Activated naive CD4-positive, alpha-beta T cell treated with anti-CD3 and anti-CD28 coated beads, Interleukin-2, amount 50 U/mL, for 72 hours (primary cell): ENCODE data around the gene TUT1. TPM values are rescaled to one million over a fixed set of nuclear protein-coding genes. Genes with fewer than 3 reads are reported as not detected.
"Not testable (repeated sequence)": the region's sequence is repeated elsewhere in the genome, so short reads cannot be mapped to it uniquely, and the experiment has no call there.

Source experiments
- ATAC-seq, 2 donors: fragments of 150-1000 bp; cut with Tn5 transposase; 2 replicates each; pipeline ENCODE4 v1.10.0; 2021; ENCODE audit warnings: mild to moderate bottlenecking in 2 of 2, moderate library complexity in 2 of 2
- DNase-seq, 2 donors: peaks; one replicate each; pipeline ENCODE4 v3.0.0; 2021 to 2022; ENCODE audit warnings: low spot score in 2 of 2
- H3K27ac Mint-ChIP-seq, 2 donors: one replicate each; pipeline ENCODE4 v1.8.0; 2022; ENCODE audit warnings: mild to moderate bottlenecking in 2 of 2, mixed read lengths in 2 of 2
- H3K36me3 Mint-ChIP-seq, 2 donors: one replicate each; pipeline ENCODE4 v1.8.0; 2022; ENCODE audit warnings: mixed read lengths in 2 of 2
- H3K9me3 Mint-ChIP-seq, 2 donors: one replicate each; pipeline ENCODE4 v1.8.0; 2022; ENCODE audit warnings: mixed read lengths in 2 of 2
- total RNA-seq, 2 donors: library from RNA; stranded (reverse); gene quantifications; one replicate each; pipeline ENCODE4 v1.2.3, GENCODE V29; 2022

The TUT1 gene
- total RNA-seq, result 10 to 100 TPM; 31.8 to 34.9 TPM

- H3K27ac Mint-ChIP-seq, result peak within 1 kb of the TSS; percentile 99
- no peaks in the 10 kb centered on the region for H3K9me3 Mint-ChIP-seq
- peaks cover 29 to 31% of the 10 kb centered on the region in 2 donors for H3K36me3 Mint-ChIP-seq
- peak; percentile 87 to 90 for ATAC-seq
- peak; percentile 93 to 98 for DNase-seq
These were observed at the start of gene TUT1 for GRCh38 chr11:62591448-62592145. TSS of gene TUT1 (minus strand) at chr11:62591523. CDS start at chr11:62591485, 38 bp downstream.

- H3K27ac Mint-ChIP-seq, result peak overlapping the region; percentile 62 to 72
- DNase-seq (no peak), ATAC-seq (no peak)
- peaks cover 27 to 43% of the 10 kb centered on the region in 2 donors for H3K36me3 Mint-ChIP-seq
- no peaks in the 10 kb centered on the region for H3K9me3 Mint-ChIP-seq
These were observed 41.2 kb upstream of the TUT1 start for GRCh38 chr11:62632492-62632891.

GRCh38 chr11:62627713-62628112 is 36.4 kb upstream of the TUT1 start:
- Mint-ChIP-seq H3K9me3 (no peaks in the 10 kb centered on the region), H3K27ac (peak overlapping the region in 1 of 2 donors; percentile 79), H3K36me3 (peaks cover 23 to 34% of the 10 kb centered on the region in 2 donors)
- DNase-seq, result no peak
- ATAC-seq, result no peak

GRCh38 chr11:62622476-62623089 is 31.3 kb upstream of the TUT1 start:
- peak overlapping the region; percentile 91 to 92 for H3K27ac Mint-ChIP-seq
- DNase-seq, result no peak
- H3K9me3 Mint-ChIP-seq, result no peaks in the 10 kb centered on the region
- no peak for ATAC-seq
- peaks cover 21 to 31% of the 10 kb centered on the region in 2 donors for H3K36me3 Mint-ChIP-seq

GRCh38 chr11:62621567-62622470 is 30.5 kb upstream of the TUT1 start, which contains the start of gene B3GAT3:
TSS of gene B3GAT3 (minus strand) at chr11:62621986. CDS start at chr11:62621947, 39 bp downstream.
- DNase-seq, result peak; percentile 91 to 99
- ATAC-seq, result peak; percentile 94 to 95
- peak within 1 kb of the TSS; percentile 92 to 98 for H3K27ac Mint-ChIP-seq
- peaks cover 21 to 27% of the 10 kb centered on the region in 2 donors for H3K36me3 Mint-ChIP-seq
- no peaks in the 10 kb centered on the region for H3K9me3 Mint-ChIP-seq

GRCh38 chr11:62621027-62621566 is 29.8 kb upstream of the TUT1 start:
- no peak for ATAC-seq
- no peaks in the 10 kb centered on the region for H3K9me3 Mint-ChIP-seq
- H3K36me3 Mint-ChIP-seq, result peaks cover 19 to 20% of the 10 kb centered on the region in 2 donors
- H3K27ac Mint-ChIP-seq, result peak overlapping the region; percentile 92 to 98
- no peak for DNase-seq

GRCh38 chr11:62616957-62617356 is 25.6 kb upstream of the TUT1 start:
- DNase-seq, ATAC-seq, H3K9me3 Mint-ChIP-seq: not testable (repeated sequence)
- H3K36me3 Mint-ChIP-seq, result peaks cover 16 to 19% of the 10 kb centered on the region in 2 donors
- H3K27ac Mint-ChIP-seq, result peak overlapping the region in 1 of 2 donors; percentile 30

GRCh38 chr11:62615521-62615920 is 24.2 kb upstream of the TUT1 start:
- Mint-ChIP-seq H3K9me3 (no peaks in the 10 kb centered on the region), H3K27ac (peak overlapping the region in 1 of 2 donors; percentile 86), H3K36me3 (peaks cover 13 to 16% of the 10 kb centered on the region in 2 donors)
- ATAC-seq (no peak), DNase-seq (no peak)

GRCh38 chr11:62614275-62614674 is 23.0 kb upstream of the TUT1 start:
- H3K36me3 Mint-ChIP-seq, result peaks cover 15 to 19% of the 10 kb centered on the region in 2 donors
- ATAC-seq (peak in 1 of 2 donors; percentile 14), DNase-seq (no peak)
- peak overlapping the region; percentile 86 to 95 for H3K27ac Mint-ChIP-seq
- H3K9me3 Mint-ChIP-seq, result no peaks in the 10 kb centered on the region

GRCh38 chr11:62613291-62613778 is 22.0 kb upstream of the TUT1 start:
- ATAC-seq, result no peak
- Mint-ChIP-seq H3K9me3 (no peaks in the 10 kb centered on the region), H3K36me3 (peaks cover 15% of the 10 kb centered on the region in 2 donors), H3K27ac (peak overlapping the region in 1 of 2 donors; percentile 86)
- peak in 1 of 2 donors; percentile 64 for DNase-seq

GRCh38 chr11:62612366-62613290 is 21.3 kb upstream of the TUT1 start, which contains the start of the genes EML3 and ROM1:
TSS of gene EML3 (minus strand) at chr11:62612775. CDS start at chr11:62612457, 318 bp downstream.
TSS of gene ROM1 (plus strand) at chr11:62613257. CDS start at chr11:62613282, 25 bp downstream.
- DNase-seq (peak; percentile 84 to 97), ATAC-seq (peak; percentile 59 to 81)
- Mint-ChIP-seq H3K36me3 (peaks cover 15% of the 10 kb centered on the region in 2 donors), H3K9me3 (no peaks in the 10 kb centered on the region), H3K27ac (peak within 1 kb of the TSS; percentile 91 to 99)

GRCh38 chr11:62611705-62612365 is 20.5 kb upstream of the TUT1 start:
- DNase-seq, result peak in 1 of 2 donors; percentile 70
- Mint-ChIP-seq H3K27ac (peak overlapping the region; percentile 91 to 99), H3K36me3 (peaks cover 15% of the 10 kb centered on the region in 2 donors)

GRCh38 chr11:62610814-62611704 is 19.7 kb upstream of the TUT1 start:
- peaks cover 15% of the 10 kb centered on the region in 2 donors for H3K36me3 Mint-ChIP-seq
- peak overlapping the region; percentile 91 to 99 for H3K27ac Mint-ChIP-seq
- DNase-seq (no peak), ATAC-seq (no peak)
- H3K9me3 Mint-ChIP-seq, result no peaks in the 10 kb centered on the region

More at GRCh38 chr11:62611705-62612365, 20.5 kb upstream of the TUT1 start:
- no peaks in the 10 kb centered on the region for H3K9me3 Mint-ChIP-seq
- peak; percentile 44 to 72 for ATAC-seq

- peaks cover 15% of the 10 kb centered on the region in 2 donors for H3K36me3 Mint-ChIP-seq
- no peak for ATAC-seq
- DNase-seq, result no peak
- H3K27ac Mint-ChIP-seq, result peak overlapping the region; percentile 91 to 93
- H3K9me3 Mint-ChIP-seq, result no peaks in the 10 kb centered on the region
These were observed 19.1 kb upstream of the TUT1 start for GRCh38 chr11:62610403-62610802.
